Ovary (tissue), 3 donors: ENCODE measurements around the gene TPST2.

Experiments
- POLR2A ChIP-seq: fragments of 450-650 bp; IDR thresholded peaks from one replicate; pipeline ENCODE4 v1.6.1; 2017; ENCODE audit warnings: antibody characterized with exemption, mild to moderate bottlenecking, moderate library complexity
- TF ChIP-seq, protein P1 (sequence below), 3 donors: fragments of 450-650 bp in 2 of 3; fragments of 200-600 bp in 1 of 3; IDR thresholded peaks; one replicate each; pipeline versions ENCODE4 v1.5.1 to v1.8.0; 2016 to 2022; ENCODE audit warnings: antibody characterized with exemption in 3 of 3, mild to moderate bottlenecking in 1 of 3
- donor health status: DM: no; HTN: no; CAD: no.

DNA sequence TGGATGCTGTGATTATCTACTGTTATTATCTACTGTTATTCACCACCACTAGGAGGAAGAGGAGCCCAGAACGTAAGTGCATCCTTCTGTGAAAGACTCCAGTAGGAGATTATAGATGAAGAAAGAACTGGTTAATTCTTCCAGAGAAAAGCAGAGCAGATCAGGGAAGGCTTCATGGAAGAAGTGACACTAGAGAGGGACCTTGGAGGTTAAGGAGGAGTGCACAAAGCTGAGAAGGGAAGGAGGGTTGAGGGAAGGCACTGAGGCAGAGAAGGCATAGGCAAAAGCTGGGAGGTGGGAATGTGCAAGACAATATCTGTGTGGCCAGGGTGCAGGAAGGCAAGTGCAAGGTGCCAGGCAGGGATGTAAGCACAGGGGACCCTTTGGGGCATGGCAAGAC is 14.4 kb upstream of the TPST2 start:
- TF ChIP-seq, protein P1, sequence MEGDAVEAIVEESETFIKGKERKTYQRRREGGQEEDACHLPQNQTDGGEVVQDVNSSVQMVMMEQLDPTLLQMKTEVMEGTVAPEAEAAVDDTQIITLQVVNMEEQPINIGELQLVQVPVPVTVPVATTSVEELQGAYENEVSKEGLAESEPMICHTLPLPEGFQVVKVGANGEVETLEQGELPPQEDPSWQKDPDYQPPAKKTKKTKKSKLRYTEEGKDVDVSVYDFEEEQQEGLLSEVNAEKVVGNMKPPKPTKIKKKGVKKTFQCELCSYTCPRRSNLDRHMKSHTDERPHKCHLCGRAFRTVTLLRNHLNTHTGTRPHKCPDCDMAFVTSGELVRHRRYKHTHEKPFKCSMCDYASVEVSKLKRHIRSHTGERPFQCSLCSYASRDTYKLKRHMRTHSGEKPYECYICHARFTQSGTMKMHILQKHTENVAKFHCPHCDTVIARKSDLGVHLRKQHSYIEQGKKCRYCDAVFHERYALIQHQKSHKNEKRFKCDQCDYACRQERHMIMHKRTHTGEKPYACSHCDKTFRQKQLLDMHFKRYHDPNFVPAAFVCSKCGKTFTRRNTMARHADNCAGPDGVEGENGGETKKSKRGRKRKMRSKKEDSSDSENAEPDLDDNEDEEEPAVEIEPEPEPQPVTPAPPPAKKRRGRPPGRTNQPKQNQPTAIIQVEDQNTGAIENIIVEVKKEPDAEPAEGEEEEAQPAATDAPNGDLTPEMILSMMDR (IDR thresholded peaks at IDR 0.05): no peak
- no peak for TF ChIP-seq POLR2A
